Breast epithelium (tissue), 4 donors: ENCODE data around the gene FAAP100. TPM values are rescaled to one million over a fixed set of nuclear protein-coding genes. Genes with fewer than 3 reads are reported as not detected.

Experiments
- DNase-seq, 2 donors: peaks; one replicate each; pipeline ENCODE4 v3.0.0-alpha.2; 2019; ENCODE audit warnings: low spot score in 2 of 2
- H3K27ac ChIP-seq, 2 donors: fragments of 200-600 bp; sonication (generic) in 1 of 2; one replicate each; pipeline ENCODE4 v1.5.1; 2016 to 2019; ENCODE audit warnings: mild to moderate bottlenecking in 1 of 2
- H3K27me3 ChIP-seq, 2 donors: fragments of 200-600 bp; sonication (generic) in 1 of 2; one replicate each; pipeline versions ENCODE4 v1.5.1 to v1.6.0; 2017 to 2019; ENCODE audit warnings: control low read depth in 1 of 2, mild to moderate bottlenecking in 1 of 2
- H3K36me3 ChIP-seq: fragments of 200-600 bp; one replicate; pipeline ENCODE4 v1.5.1; 2019
- H3K4me1 ChIP-seq, 2 donors: fragments of 200-600 bp; sonication (generic); one replicate each; pipeline ENCODE4 v1.5.1; 2016 to 2019; ENCODE audit warnings: control low read depth in 1 of 2
- H3K4me3 ChIP-seq, 3 donors: fragments of 200-600 bp; sonication (generic); 1 replicate in 2 of 3; 2 replicates in 1 of 3; pipeline ENCODE4 v1.5.1; 2016 to 2019; ENCODE audit warnings: mild to moderate bottlenecking in 3 of 3, moderate library complexity in 2 of 3
- H3K9me3 ChIP-seq, 2 donors: fragments of 200-600 bp; sonication (generic) in 1 of 2; one replicate each; pipeline ENCODE4 v1.5.1; 2016 to 2019; ENCODE audit warnings: control low read depth in 1 of 2
- CTCF ChIP-seq, 3 donors: fragments of 450-650 bp; IDR thresholded peaks; one replicate each; pipeline ENCODE4 v1.5.1; 2016 to 2017; ENCODE audit warnings: antibody characterized with exemption in 3 of 3, mild to moderate bottlenecking in 3 of 3, moderate library complexity in 3 of 3
- POLR2A ChIP-seq: fragments of 450-650 bp; IDR thresholded peaks from one replicate; pipeline ENCODE4 v1.6.1; 2016; ENCODE audit warnings: antibody characterized with exemption, mild to moderate bottlenecking, moderate library complexity
- POLR2AphosphoS5 ChIP-seq, 3 donors: sonication (generic); formaldehyde crosslinking; IDR thresholded peaks; one replicate each; pipeline ENCODE4 v1.6.1; 2017; ENCODE audit warnings: antibody characterized with exemption in 3 of 3
- intact Hi-C: fragments of 100-400 bp; cut with DNase I; formaldehyde crosslinking; loops from one replicate; pipeline ENCODE4 v1.15.1; 2023; ENCODE audit warnings: low total_unique reads
- total RNA-seq, 3 donors: library from RNA; depleted of rRNA; stranded (reverse); fragments of >200 nt; gene quantifications; one replicate each; pipeline ENCODE4 v1.1.0, GENCODE V29; 2016

FAAP100 gene
- total RNA-seq, 3 donors from 2014 or later: 13.0 to 23.1 (median 20.6) TPM

- DNase-seq: no peak
- intact Hi-C loops: no loop called here
- Histone ChIP-seq H3K27ac (no peak overlapping the region), H3K36me3 (no peaks in the 10 kb centered on the region), H3K9me3 (no peaks in the 10 kb centered on the region), H3K27me3 (no peaks in the 10 kb centered on the region), H3K4me1 (no peaks in the 10 kb centered on the region), H3K4me3 (no peak overlapping the region)
- TF ChIP-seq POLR2AphosphoS5 (IDR thresholded peaks at IDR 0.05) (no peak), CTCF (IDR thresholded peaks at IDR 0.05) (no peak), POLR2A (no peak)
Measured at GRCh38 chr17:81579821-81580321, 27.7 kb upstream of the FAAP100 start.

GRCh38 chr17:81579298-81579697 is 27.1 kb upstream of the FAAP100 start:
- no peak for DNase-seq
- Histone ChIP-seq H3K27me3 (no peaks in the 10 kb centered on the region), H3K4me1 (no peaks in the 10 kb centered on the region), H3K36me3 (no peaks in the 10 kb centered on the region), H3K4me3 (no peak overlapping the region), H3K9me3 (no peaks in the 10 kb centered on the region), H3K27ac (no peak overlapping the region)
- intact Hi-C loops: no loop called here
- TF ChIP-seq CTCF (IDR thresholded peaks at IDR 0.05) (no peak), POLR2AphosphoS5 (IDR thresholded peaks at IDR 0.05) (no peak), POLR2A (no peak)

DNA sequence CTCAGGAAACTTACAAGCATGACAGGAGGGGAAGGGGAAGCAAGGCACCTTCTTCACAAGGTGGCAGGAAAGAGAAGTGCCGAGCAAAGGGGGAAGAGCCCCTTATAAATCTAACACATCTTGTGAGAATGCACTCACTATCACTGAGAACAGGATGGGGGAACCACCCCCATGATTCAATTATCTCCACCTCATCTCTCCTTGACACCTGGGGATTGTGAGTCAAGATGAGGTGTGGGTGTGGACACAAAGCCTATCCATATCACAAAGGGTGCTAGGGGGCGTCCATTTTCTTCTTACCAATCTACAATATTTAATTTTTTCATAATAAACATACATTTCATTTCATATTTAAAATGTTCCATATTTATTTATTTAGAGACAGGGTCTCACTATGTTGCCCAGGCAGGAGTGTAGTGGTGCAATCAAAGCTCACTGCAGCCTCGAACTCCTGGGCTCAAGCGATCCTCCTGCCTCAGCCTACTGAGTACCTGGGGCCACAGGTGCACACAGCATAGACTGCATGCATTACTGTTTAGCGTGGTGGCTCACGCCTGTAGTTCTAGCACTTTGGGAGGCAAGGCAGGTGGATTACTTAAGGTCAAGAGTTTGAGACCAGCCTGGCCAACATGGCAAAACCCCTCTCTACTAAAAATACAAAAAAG is 26.5 kb upstream of the FAAP100 start:
- no peaks in the 10 kb centered on the region for H3K4me1 ChIP-seq
- no peak for DNase-seq
- H3K36me3 ChIP-seq: no peaks in the 10 kb centered on the region
- intact Hi-C loops: no loop called here
- H3K9me3 ChIP-seq: no peaks in the 10 kb centered on the region
- H3K27ac ChIP-seq: no peak overlapping the region
- no peaks in the 10 kb centered on the region for H3K27me3 ChIP-seq
- H3K4me3 ChIP-seq: no peak overlapping the region
- TF ChIP-seq POLR2AphosphoS5 (IDR thresholded peaks at IDR 0.05) (no peak), CTCF (IDR thresholded peaks at IDR 0.05) (no peak), POLR2A (no peak)

- intact Hi-C loops: no loop called here
- TF ChIP-seq CTCF (IDR thresholded peaks at IDR 0.05) (no peak), POLR2A (no peak), POLR2AphosphoS5 (IDR thresholded peaks at IDR 0.05) (no peak)
- DNase-seq: no peak
- Histone ChIP-seq H3K27ac (peak overlapping the region in 1 of 2 donors; percentile 69), H3K9me3 (no peaks in the 10 kb centered on the region), H3K4me3 (no peak overlapping the region), H3K4me1 (no peaks in the 10 kb centered on the region), H3K27me3 (no peaks in the 10 kb centered on the region), H3K36me3 (no peaks in the 10 kb centered on the region)
Measured at GRCh38 chr17:81578038-81578441, 25.9 kb upstream of the FAAP100 start.

DNA sequence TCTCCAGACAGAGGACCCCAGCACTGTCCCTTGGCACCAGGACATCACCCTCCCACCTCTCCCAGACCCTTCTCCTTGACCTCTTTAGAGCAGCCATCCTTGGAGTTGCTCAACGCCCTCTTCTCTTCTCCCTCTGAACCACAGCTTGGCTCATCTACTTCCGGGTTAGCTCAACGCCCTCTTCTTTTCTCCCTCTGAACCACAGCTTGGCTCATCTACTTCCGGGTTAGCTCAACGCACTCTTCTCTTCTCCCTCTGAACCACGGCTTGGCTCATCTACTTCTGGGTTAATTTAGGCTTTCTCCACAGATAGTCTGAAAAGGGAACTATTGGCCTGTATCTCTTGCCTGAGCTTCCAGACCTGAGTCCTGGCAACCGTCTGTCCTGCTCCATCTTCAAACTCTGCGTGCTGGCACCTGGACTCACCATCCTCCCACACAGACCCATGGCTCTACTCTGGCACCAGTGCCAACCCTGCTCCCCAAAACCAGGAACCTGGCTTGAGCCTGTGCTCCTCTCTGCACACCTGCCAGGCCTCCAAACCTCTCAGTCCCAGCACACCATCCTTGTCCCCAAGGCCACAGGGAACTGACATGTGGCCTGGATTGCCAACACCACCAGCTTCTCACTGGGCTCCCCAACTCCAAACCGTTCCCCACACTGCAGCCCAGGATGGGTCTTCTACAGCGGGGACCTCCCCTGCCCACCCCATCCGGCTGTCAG is 25.3 kb upstream of the FAAP100 start:
- Histone ChIP-seq H3K4me1 (no peaks in the 10 kb centered on the region), H3K4me3 (peak overlapping the region; percentile 4 to 55 (median 8)), H3K36me3 (no peaks in the 10 kb centered on the region), H3K27me3 (no peaks in the 10 kb centered on the region), H3K27ac (peak overlapping the region in 1 of 2 donors; percentile 69), H3K9me3 (no peaks in the 10 kb centered on the region)
- TF ChIP-seq POLR2A: no peak
- no peak for TF ChIP-seq POLR2AphosphoS5 (IDR thresholded peaks at IDR 0.05)
- no peak for TF ChIP-seq CTCF (IDR thresholded peaks at IDR 0.05)
- intact Hi-C loops: no loop called here
- no peak for DNase-seq
